H1 (cell line): Measurements from ENCODE around the gene NAP1L1. TPM values are rescaled to one million over a fixed set of nuclear protein-coding genes. Genes with fewer than 3 reads are reported as not detected.
A peak's percentile ranks its signal among the peaks of the same experiment; 100 is the strongest.

Source experiments
- CTCF ChIA-PET: fragments of 300-600 bp; sonication (Branson Sonifier 250); formaldehyde crosslinking; loops from one replicate; lab custom pipeline; 2021; ENCODE audit not compliant: partially characterized antibody; lab: Charles Lee
- POLR2A ChIA-PET: fragments of 300-600 bp; sonication (Branson Sonifier 250); formaldehyde crosslinking; loops from one replicate; lab custom pipeline; 2021; ENCODE audit warnings: inconsistent platforms; ENCODE audit not compliant: partially characterized antibody; lab: Charles Lee
- DNase-seq, 2 experiments: peaks; one replicate each; pipeline versions ENCODE4 v3.0.0 to v3.0.0-alpha.2; 2010 to 2022; ENCODE audit warnings: low spot score in 2 of 2, low read depth in 1 of 2, mixed read lengths in 1 of 2
- FAIRE-seq: peaks from 2 replicates; lab custom pipeline; 2011; peaks lifted over from hg19 to GRCh38; lab: Jason Lieb, UNC
- H2AFZ ChIP-seq: 2 replicates; pipeline ENCODE4 v1.8.1; 2012; ENCODE audit warnings: low read length, inconsistent platforms
- H2AK5ac ChIP-seq: 2 replicates; pipeline ENCODE4 v1.6.1; 2013; ENCODE audit warnings: low read depth, low read length
- H2BK120ac ChIP-seq: replicated peaks from 2 replicates; pipeline ENCODE3; 2013; ENCODE audit warnings: low read depth, low read length, inconsistent platforms
- H2BK12ac ChIP-seq: 2 replicates; pipeline ENCODE4 v1.6.1; 2013; ENCODE audit warnings: low read depth, low read length
- H2BK15ac ChIP-seq: 2 replicates; pipeline ENCODE4 v1.6.1; 2013; ENCODE audit warnings: low read length
- H2BK20ac ChIP-seq: 2 replicates; pipeline ENCODE4 v1.6.1; 2013; ENCODE audit warnings: low read length
- H2BK5ac ChIP-seq: 2 replicates; pipeline ENCODE4 v1.6.1; 2013; ENCODE audit warnings: low read depth, low read length
- H3K14ac ChIP-seq: 2 replicates; pipeline ENCODE4 v1.6.1; 2013; ENCODE audit warnings: inconsistent platforms; ENCODE audit not compliant: insufficient read length
- H3K18ac ChIP-seq: 2 replicates; pipeline ENCODE4 v1.6.1; 2013; ENCODE audit warnings: low read length; ENCODE audit errors: extremely low read depth
- H3K23ac ChIP-seq: 2 replicates; pipeline ENCODE4 v1.6.1; 2013; ENCODE audit warnings: inconsistent platforms; ENCODE audit not compliant: insufficient read length
- H3K23me2 ChIP-seq: 2 replicates; pipeline ENCODE4 v1.6.1; 2013; ENCODE audit warnings: low read depth, low read length
- H3K27ac ChIP-seq: 2 replicates; pipeline ENCODE4 v1.6.1; 2011; ENCODE audit warnings: low read depth, low read length, inconsistent platforms
- H3K27me3 ChIP-seq, 4 experiments: replicated peaks in 1 of 4; 1 replicate in 1 of 4; 2 replicates in 3 of 4; pipeline versions ENCODE4 v1.6.1 to v1.8.1; 2011 to 2013; ENCODE audit warnings: low read length in 3 of 4, mild to moderate bottlenecking in 3 of 4, inconsistent platforms in 2 of 4, mixed read lengths in 2 of 4, moderate library complexity in 1 of 4; ENCODE audit not compliant: control insufficient read depth in 3 of 4, insufficient read depth in 3 of 4; ENCODE audit errors: extremely low read depth in 1 of 4
- H3K36me3 ChIP-seq, 4 experiments: 2 replicates each; pipeline versions ENCODE4 v1.6.1 to v1.8.1; 2011 to 2013; ENCODE audit warnings: mild to moderate bottlenecking in 4 of 4, low read length in 3 of 4, moderate library complexity in 2 of 4, control low read depth in 1 of 4, inconsistent platforms in 1 of 4; ENCODE audit not compliant: insufficient read depth in 4 of 4, control insufficient read depth in 2 of 4
- H3K4ac ChIP-seq: replicated peaks from 2 replicates; pipeline ENCODE3; 2013; ENCODE audit warnings: low read length, low read depth, mixed read lengths, inconsistent platforms; ENCODE audit not compliant: insufficient read length
- H3K4me1 ChIP-seq, 4 experiments: replicated peaks in 1 of 4; 1 replicate in 1 of 4; 2 replicates in 3 of 4; pipeline versions ENCODE4 v1.6.1 to v1.8.1; 2011 to 2013; ENCODE audit warnings: low read length in 3 of 4, inconsistent platforms in 2 of 4, mixed read lengths in 1 of 4; ENCODE audit not compliant: insufficient read depth in 4 of 4, control insufficient read depth in 3 of 4
- H3K4me2 ChIP-seq, 2 experiments: 2 replicates each; pipeline versions ENCODE4 v1.6.1 to v1.8.1; 2011 to 2013; ENCODE audit warnings: low read depth in 2 of 2, low read length in 2 of 2, control low read depth in 1 of 2, inconsistent platforms in 1 of 2, mild to moderate bottlenecking in 1 of 2; ENCODE audit not compliant: insufficient read depth in 1 of 2
- H3K4me3 ChIP-seq, 4 experiments: fragments of 200-600, 300-600 bp in 1 of 4; sonication (generic), shearing (Covaris generic), sonication (Bioruptor Twin) in 1 of 4; 2 replicates each; pipeline versions ENCODE4 v1.5.1 to v1.8.1; 2011 to 2016; ENCODE audit warnings: low read length in 4 of 4, low read depth in 3 of 4, control low read depth in 2 of 4, inconsistent platforms in 2 of 4, mild to moderate bottlenecking in 2 of 4, mixed read lengths in 1 of 4, moderate library complexity in 1 of 4; ENCODE audit not compliant: insufficient read depth in 2 of 4; ENCODE audit errors: extremely low read depth in 1 of 4
- H3K56ac ChIP-seq: replicated peaks from 2 replicates; pipeline ENCODE3; 2013; ENCODE audit warnings: low read depth, mild to moderate bottlenecking, mixed read lengths, low read length, inconsistent platforms; ENCODE audit not compliant: insufficient read length
- H3K79me1 ChIP-seq: 2 replicates; pipeline ENCODE4 v1.6.1; 2013; ENCODE audit warnings: low read depth, low read length, control low read depth
- H3K79me2 ChIP-seq, 2 experiments: 2 replicates each; pipeline versions ENCODE4 v1.6.1 to v1.8.1; 2012 to 2013; ENCODE audit warnings: low read length in 2 of 2, mild to moderate bottlenecking in 2 of 2, inconsistent platforms in 1 of 2; ENCODE audit not compliant: insufficient read depth in 2 of 2, control insufficient read depth in 1 of 2
- H3K9ac ChIP-seq, 4 experiments: replicated peaks in 1 of 4; 1 replicate in 1 of 4; 2 replicates in 3 of 4; pipeline versions ENCODE4 v1.6.1 to v1.8.1; 2011 to 2013; ENCODE audit warnings: low read depth in 3 of 4, low read length in 3 of 4, control low read depth in 2 of 4, mild to moderate bottlenecking in 2 of 4, moderate library complexity in 2 of 4, inconsistent platforms in 1 of 4; ENCODE audit errors: extremely low read depth in 1 of 4
- H3K9me3 ChIP-seq, 2 experiments: 2 replicates each; pipeline versions ENCODE4 v1.6.1 to v1.8.1; 2012 to 2013; ENCODE audit warnings: mild to moderate bottlenecking in 2 of 2, moderate library complexity in 2 of 2, control low read depth in 1 of 2, inconsistent platforms in 1 of 2, low read depth in 1 of 2, low read length in 1 of 2, mixed read lengths in 1 of 2; ENCODE audit not compliant: insufficient read depth in 2 of 2
- H4K20me1 ChIP-seq, 2 experiments: replicated peaks in 1 of 2; 2 replicates each; pipeline versions ENCODE3 to v1.8.1; 2011 to 2013; ENCODE audit warnings: inconsistent platforms in 2 of 2, low read length in 2 of 2, mild to moderate bottlenecking in 1 of 2; ENCODE audit not compliant: insufficient read depth in 2 of 2, control insufficient read depth in 1 of 2
- H4K5ac ChIP-seq: 2 replicates; pipeline ENCODE4 v1.6.1; 2013; ENCODE audit warnings: low read length, low read depth, mixed read lengths, inconsistent platforms; ENCODE audit not compliant: insufficient read length
- H4K8ac ChIP-seq: 2 replicates; pipeline ENCODE4 v1.8.0; 2013; ENCODE audit warnings: mild to moderate bottlenecking, moderate library complexity, low read length, inconsistent platforms; ENCODE audit not compliant: insufficient read depth; ENCODE audit errors: extremely low read depth
- H4K91ac ChIP-seq: replicated peaks from 2 replicates; pipeline ENCODE3; 2013; ENCODE audit warnings: low read length, mixed read lengths, inconsistent platforms; ENCODE audit not compliant: insufficient read length
- BACH1 ChIP-seq: IDR thresholded peaks from 2 replicates; pipeline ENCODE4 v1.6.1; 2012; ENCODE audit warnings: low read length, improper control_type of control experiment
- BRCA1 ChIP-seq: IDR thresholded peaks from 2 replicates; pipeline ENCODE4 v1.6.1; 2012; ENCODE audit warnings: low read depth, low read length, improper control_type of control experiment
- FOSL1 ChIP-seq: IDR thresholded peaks from 2 replicates; pipeline ENCODE4 v1.6.1; 2011; ENCODE audit warnings: mild to moderate bottlenecking, low read depth, low read length, moderate library complexity; ENCODE audit not compliant: insufficient read depth
- POLR2A ChIP-seq, 2 experiments: IDR thresholded peaks; 1 replicate in 1 of 2; 2 replicates in 1 of 2; pipeline ENCODE4 v1.6.1; 2011; ENCODE audit warnings: low read depth in 2 of 2, low read length in 2 of 2, mild to moderate bottlenecking in 2 of 2; ENCODE audit errors: control extremely low read depth in 1 of 2
- RAD21 ChIP-seq, 2 experiments: IDR thresholded peaks in 1 of 2; conservative IDR thresholded peaks in 1 of 2; 2 replicates each; pipeline ENCODE4 v1.6.1; 2011; ENCODE audit warnings: low read depth in 2 of 2, low read length in 2 of 2, improper control_type of control experiment in 1 of 2, inconsistent platforms in 1 of 2, mild to moderate bottlenecking in 1 of 2, moderate library complexity in 1 of 2
- RFX5 ChIP-seq: IDR thresholded peaks from 2 replicates; pipeline ENCODE4 v1.6.1; 2011; ENCODE audit warnings: low read depth, low read length, improper control_type of control experiment, borderline replicate concordance
- WGBS, 2 experiments: shearing (Covaris generic) in 1 of 2; methylation state at CpG; one replicate each; pipeline versions ENCODE4 v1.1.6 to v1.1.7; 2013 to 2015; ENCODE audit warnings: low lambda C conversion rate in 2 of 2, mixed read lengths in 2 of 2, inconsistent platforms in 1 of 2, low coverage in 1 of 2, missing lambda C conversion rate in 1 of 2; ENCODE audit not compliant: insufficient replicate concordance in 2 of 2, insufficient coverage in 1 of 2, insufficient read length in 1 of 2; ENCODE audit errors: extremely low coverage in 1 of 2, missing lambda C conversion rate in 1 of 2; 5-methylcytosine and 5-hydroxymethylcytosine counted together
- polyA plus RNA-seq, 7 experiments: library from polyadenylated mRNA; depleted of rRNA in 3 of 7; stranded (reverse) in 5 of 7; unstranded in 2 of 7; fragments of >200 nt in 5 of 7; fragments of 200-250 nt in 2 of 7; gene quantifications; 1 replicate in 5 of 7; 2 replicates in 1 of 7; 4 replicates in 1 of 7; pipeline versions ENCODE4 v1.2.1 to v1.2.3, GENCODE V29; 2011 to 2013; ENCODE audit warnings: missing spikeins in 2 of 7, mixed read lengths in 2 of 7
- total RNA-seq: library from RNA; stranded (reverse); fragmentation: NEBNext Ultra II Directional; extraction: Animal tissue kit (Norgen Biotek cat#: 25700); gene quantifications from 2 replicates; pipeline ENCODE4 v1.2.1, GENCODE V29; 2021
- TF ChIP-seq, protein P1 (sequence below), 3 experiments: IDR thresholded peaks; 1 replicate in 2 of 3; 2 replicates in 1 of 3; pipeline versions ENCODE4 v1.5.1 to v1.6.1; 2011; ENCODE audit warnings: low read length in 3 of 3, mild to moderate bottlenecking in 3 of 3, inconsistent platforms in 2 of 3, low read depth in 1 of 3, moderate library complexity in 1 of 3; ENCODE audit not compliant: insufficient read depth in 1 of 3; ENCODE audit errors: control extremely low read depth in 1 of 3

The NAP1L1 gene
- total and polyA plus RNA-seq, 2 of the 8 experiments (the other 6 are each of a cell fraction or from before 2014, with no cell fraction given) = 202 to 1,159 TPM

DNA sequence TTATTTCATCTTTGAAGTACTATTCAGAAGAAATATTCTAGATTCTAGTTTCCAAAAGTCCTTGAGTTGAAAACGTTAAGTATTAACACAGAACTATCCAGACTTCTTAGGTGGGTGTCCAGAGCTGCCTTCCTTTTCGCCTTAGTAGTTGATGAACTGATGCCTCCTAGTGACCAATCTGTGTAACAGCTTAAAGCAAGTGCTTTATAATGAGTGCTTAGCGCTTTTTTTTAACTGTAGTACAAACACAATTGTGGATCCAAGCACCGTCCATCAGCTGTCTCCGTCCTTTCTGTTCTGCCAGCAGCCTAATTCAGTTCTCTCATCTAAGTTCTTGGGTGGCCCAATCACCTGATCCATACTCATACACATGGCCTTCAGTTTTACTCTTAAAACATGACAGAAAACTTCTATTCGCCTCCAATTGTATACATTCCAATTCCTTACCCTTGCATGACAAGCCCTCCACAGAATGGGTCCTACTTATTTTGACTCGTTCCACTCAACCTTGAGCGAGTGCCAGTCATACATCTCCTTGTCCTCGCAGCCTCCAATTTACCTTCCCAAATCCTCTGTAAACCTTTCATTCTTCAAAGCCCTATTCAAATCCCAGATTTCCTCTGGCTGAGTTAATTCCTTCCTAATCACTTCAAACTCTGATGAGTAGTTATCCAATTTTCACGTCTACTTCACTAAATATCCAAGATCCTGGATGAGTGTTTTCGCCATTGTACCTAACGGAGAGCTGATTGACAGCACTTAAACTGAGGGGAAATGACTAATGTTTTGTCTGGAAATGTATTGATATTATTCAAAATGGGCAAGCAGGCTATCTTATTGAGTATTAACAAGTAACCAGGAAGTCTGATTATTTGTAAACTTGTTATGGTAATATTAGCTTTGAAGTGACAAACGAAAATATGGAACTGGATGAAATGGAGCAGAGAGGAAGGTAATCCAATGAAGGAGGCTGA lies 47.1 kb downstream of the NAP1L1 start:
- Histone ChIP-seq H4K20me1 (peaks cover 0 to 4% of the 10 kb centered on the region in 2 experiments), H3K27me3 (no peaks in the 10 kb centered on the region), H3K18ac (no peak overlapping the region), H3K9me3 (no peaks in the 10 kb centered on the region), H2BK20ac (no peak overlapping the region), H3K23ac (no peak overlapping the region), H4K91ac (no peak overlapping the region), H3K14ac (no peak overlapping the region), H3K4ac (no peak overlapping the region), H2AK5ac (no peak overlapping the region), H3K23me2 (0 out of 2 replicates have a peak, but pooled peaks cover 4% of the 10 kb centered on the region), H3K56ac (no peak overlapping the region), H2BK15ac (no peak overlapping the region), H3K79me1 (no peaks in the 10 kb centered on the region), H2BK12ac (no peak overlapping the region), H4K8ac (no peak overlapping the region), H3K4me2 (0 out of 4 replicates have a peak overlapping the region, but pooled peaks of 1 of the 2 experiments have one; percentile 24), H2BK5ac (no peak overlapping the region), H3K79me2 (no peaks in the 10 kb centered on the region), H4K5ac (no peak overlapping the region), H2AFZ (no peak overlapping the region), H3K4me1 (peaks cover 2 to 4% (median 4%) of the 10 kb centered on the region in 4 experiments; a peak in 6 of 7 replicates), H3K27ac (no peak overlapping the region), H3K9ac (no peak overlapping the region), H3K4me3 (no peak overlapping the region), H3K36me3 (no peaks in the 10 kb centered on the region), H2BK120ac (no peak overlapping the region)
- TF ChIP-seq RAD21 (IDR thresholded peaks at IDR 0.05 in 1 of 2, conservative IDR thresholded peaks at IDR 0.05 in 1 of 2; ENCODE audit: low read depth in 2 of 2, low read length in 2 of 2) (peak; percentile 94 to 98), RFX5 (no peak), POLR2A (IDR thresholded peaks at IDR 0.05; ENCODE audit: control extremely low read depth in 1 of 2, low read depth in 2 of 2, low read length in 2 of 2) (peak; percentile 23 to 55; a peak in 2 of 3 replicates), BACH1 (no peak), BRCA1 (no peak), FOSL1 (no peak)
- TF ChIP-seq, protein P1, sequence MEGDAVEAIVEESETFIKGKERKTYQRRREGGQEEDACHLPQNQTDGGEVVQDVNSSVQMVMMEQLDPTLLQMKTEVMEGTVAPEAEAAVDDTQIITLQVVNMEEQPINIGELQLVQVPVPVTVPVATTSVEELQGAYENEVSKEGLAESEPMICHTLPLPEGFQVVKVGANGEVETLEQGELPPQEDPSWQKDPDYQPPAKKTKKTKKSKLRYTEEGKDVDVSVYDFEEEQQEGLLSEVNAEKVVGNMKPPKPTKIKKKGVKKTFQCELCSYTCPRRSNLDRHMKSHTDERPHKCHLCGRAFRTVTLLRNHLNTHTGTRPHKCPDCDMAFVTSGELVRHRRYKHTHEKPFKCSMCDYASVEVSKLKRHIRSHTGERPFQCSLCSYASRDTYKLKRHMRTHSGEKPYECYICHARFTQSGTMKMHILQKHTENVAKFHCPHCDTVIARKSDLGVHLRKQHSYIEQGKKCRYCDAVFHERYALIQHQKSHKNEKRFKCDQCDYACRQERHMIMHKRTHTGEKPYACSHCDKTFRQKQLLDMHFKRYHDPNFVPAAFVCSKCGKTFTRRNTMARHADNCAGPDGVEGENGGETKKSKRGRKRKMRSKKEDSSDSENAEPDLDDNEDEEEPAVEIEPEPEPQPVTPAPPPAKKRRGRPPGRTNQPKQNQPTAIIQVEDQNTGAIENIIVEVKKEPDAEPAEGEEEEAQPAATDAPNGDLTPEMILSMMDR (IDR thresholded peaks at IDR 0.05; ENCODE audit: control extremely low read depth in 1 of 3, insufficient read depth in 1 of 3, low read depth in 1 of 3, low read length in 3 of 3) = peak in 2 of 3 experiments; percentile 81 to 88; a peak in 3 of 4 replicates
- FAIRE-seq = peak; percentile 87
- no peak for DNase-seq
- WGBS, 2 experiments = 55% methylated on average over 13 of the region's 13 CpGs; no CpG with 5 or more reads in 1 of the 2 experiments
- POLR2A ChIA-PET = interaction anchor here (0.6 to 1.5 kb wide), 9 partner anchors 12 to 1149 kb away, joined by 3 to 5 read pairs (median 4); partner anchors contain the start of gene KRR1
- CTCF ChIA-PET = interaction anchor here (0.5 to 4.8 kb wide), 29 partner anchors 10 to 561 kb away, joined by 3 to 36 read pairs (median 3); no protein-coding TSS in a partner anchor
